Measurements from ENCODE around the gene MCTP1. TPM values are rescaled to one million over a fixed set of nuclear protein-coding genes. Genes with fewer than 3 reads are reported as not detected.
A peak's percentile ranks its signal among the peaks of the same experiment; 100 is the strongest.

MCTP1 gene
- total and polyA plus RNA-seq, 2 of the 8 experiments (the other 6 are each of a cell fraction or from before 2014, with no cell fraction given): 0.56 to 3.4 TPM

DNA sequence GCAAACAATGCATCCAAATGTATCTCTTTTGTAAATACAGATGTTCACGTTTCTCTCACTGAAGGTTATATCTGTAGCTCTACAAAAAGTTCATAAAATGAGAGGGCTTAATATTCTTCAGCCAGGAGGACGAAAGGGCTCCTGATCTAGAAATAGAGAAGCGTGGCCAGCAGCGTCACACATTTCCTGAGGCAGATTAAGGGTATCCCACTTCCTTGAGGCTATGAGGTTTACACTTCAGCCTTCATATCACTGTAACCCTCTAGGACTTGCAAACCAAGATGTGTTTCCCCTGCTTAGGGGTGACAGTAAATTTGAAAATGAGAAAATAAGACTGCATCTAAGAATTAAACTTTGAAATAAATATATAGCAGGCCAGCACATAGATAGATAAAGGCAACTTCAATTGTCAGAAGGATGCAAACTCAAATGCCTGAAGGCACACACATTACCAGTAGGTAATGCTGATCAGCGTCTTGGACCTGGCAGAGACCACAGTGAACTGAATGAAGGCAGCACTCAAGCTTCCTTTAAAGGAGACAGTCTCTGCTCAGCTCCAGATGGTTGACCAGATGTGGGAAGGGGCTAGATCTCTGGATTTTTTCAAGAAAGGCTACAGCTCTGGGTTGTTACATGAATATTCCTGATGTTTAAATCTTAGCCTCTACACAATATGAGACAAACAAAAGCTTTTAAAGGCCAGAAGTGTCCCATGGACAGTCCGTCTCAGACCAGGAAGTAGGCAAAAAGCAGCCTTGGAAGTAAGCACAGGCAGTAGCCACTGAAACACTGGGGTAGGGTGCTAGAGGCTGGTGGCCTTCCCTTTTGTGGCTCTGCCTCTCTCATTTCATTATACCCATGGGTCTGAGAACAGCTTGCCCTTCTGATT lies 197.7 kb downstream of the MCTP1 start:
- Histone ChIP-seq H3K4ac (replicated peaks; ENCODE audit: insufficient read length, low read depth, low read length) (no peak overlapping the region), H4K20me1 (replicated peaks in 1 of 2; ENCODE audit: control insufficient read depth in 1 of 2, insufficient read depth in 2 of 2, low read length in 2 of 2) (no peaks in the 10 kb centered on the region), H2BK120ac (replicated peaks; ENCODE audit: low read depth, low read length) (no peak overlapping the region), H3K4me3 (ENCODE audit: extremely low read depth in 1 of 4, insufficient read depth in 2 of 4, low read depth in 3 of 4, low read length in 4 of 4) (no peak overlapping the region), H3K4me1 (replicated peaks in 1 of 4; ENCODE audit: control insufficient read depth in 3 of 4, insufficient read depth in 4 of 4, low read length in 3 of 4) (no peaks in the 10 kb centered on the region; a peak in 1 of 7 replicates), H3K9ac (replicated peaks in 1 of 4; ENCODE audit: extremely low read depth in 1 of 4, low read depth in 3 of 4, low read length in 3 of 4) (no peak overlapping the region), H3K36me3 (ENCODE audit: control insufficient read depth in 2 of 4, insufficient read depth in 4 of 4, low read length in 3 of 4) (no peaks in the 10 kb centered on the region), H2AFZ (ENCODE audit: low read length) (0 out of 2 replicates have a peak overlapping the region, but pooled peaks have one; percentile 6), H2BK20ac (ENCODE audit: low read length) (no peak overlapping the region), H3K18ac (ENCODE audit: extremely low read depth, low read length) (no peak overlapping the region), H3K4me2 (ENCODE audit: insufficient read depth in 1 of 2, low read depth in 2 of 2, low read length in 2 of 2) (no peak overlapping the region), H3K23me2 (ENCODE audit: low read depth, low read length) (no peaks in the 10 kb centered on the region; the same call in 1 of the 2 replicates), H3K27me3 (replicated peaks in 1 of 4; ENCODE audit: control insufficient read depth in 3 of 4, extremely low read depth in 1 of 4, insufficient read depth in 3 of 4, low read length in 3 of 4) (no peaks in the 10 kb centered on the region; a peak in 1 of 7 replicates), H3K79me2 (ENCODE audit: control insufficient read depth in 1 of 2, insufficient read depth in 2 of 2, low read length in 2 of 2) (no peaks in the 10 kb centered on the region), H3K79me1 (ENCODE audit: low read depth, low read length) (no peaks in the 10 kb centered on the region), H3K9me3 (ENCODE audit: insufficient read depth in 2 of 2, low read depth in 1 of 2, low read length in 1 of 2) (no peaks in the 10 kb centered on the region), H3K56ac (replicated peaks; ENCODE audit: insufficient read length, low read depth, low read length) (no peak overlapping the region), H4K5ac (ENCODE audit: insufficient read length, low read depth, low read length) (no peak overlapping the region), H4K91ac (replicated peaks; ENCODE audit: insufficient read length, low read length) (no peak overlapping the region), H2AK5ac (ENCODE audit: low read depth, low read length) (no peak overlapping the region), H3K27ac (ENCODE audit: low read depth, low read length) (no peak overlapping the region), H3K14ac (ENCODE audit: insufficient read length) (no peak overlapping the region), H2BK12ac (ENCODE audit: low read depth, low read length) (0 out of 2 replicates have a peak overlapping the region, but pooled peaks have one; percentile 22), H2BK15ac (ENCODE audit: low read length) (peak overlapping the region; percentile 22; the same call in 1 of the 2 replicates), H3K23ac (ENCODE audit: insufficient read length) (no peak overlapping the region), H4K8ac (ENCODE audit: extremely low read depth, insufficient read depth, low read length) (no peak overlapping the region), H2BK5ac (ENCODE audit: low read depth, low read length) (no peak overlapping the region)
- TF ChIP-seq KDM5A (IDR thresholded peaks at IDR 0.05; ENCODE audit: low read length) (no peak), SIRT6 (IDR thresholded peaks at IDR 0.05; ENCODE audit: low read length) (no peak), NANOG (IDR thresholded peaks at IDR 0.05; ENCODE audit: insufficient read depth, low read depth, low read length, poor library complexity, severe bottlenecking) (no peak), TEAD4 (IDR thresholded peaks at IDR 0.05; ENCODE audit: low read depth, low read length) (no peak), RNF2 (IDR thresholded peaks at IDR 0.05; ENCODE audit: borderline replicate concordance, low read depth, low read length, missing control alignments, poor library complexity, severe bottlenecking) (no peak), RFX5 (IDR thresholded peaks at IDR 0.05; ENCODE audit: borderline replicate concordance, low read depth, low read length) (no peak), RXRA (IDR thresholded peaks at IDR 0.05; ENCODE audit: insufficient read depth, low read depth, low read length) (no peak), KDM1A (IDR thresholded peaks at IDR 0.05; ENCODE audit: borderline replicate concordance, low read length) (no peak), MAFK (IDR thresholded peaks at IDR 0.05; ENCODE audit: low read depth, low read length) (no peak), TCF12 (IDR thresholded peaks at IDR 0.05; ENCODE audit: low read depth, low read length) (no peak), EGR1 (IDR thresholded peaks at IDR 0.05; ENCODE audit: borderline replicate concordance, low read depth, low read length) (no peak), MAX (IDR thresholded peaks at IDR 0.05) (no peak)
- 88% methylated on average over 6 of the region's 6 CpGs; no CpG with 5 or more reads in 1 of the 2 experiments for WGBS, 2 experiments (ENCODE audit: extremely low coverage in 1 of 2, insufficient coverage in 1 of 2, insufficient read length in 1 of 2, insufficient replicate concordance in 2 of 2, low coverage in 1 of 2, low lambda C conversion rate in 2 of 2, missing lambda C conversion rate in 1 of 2)
- FAIRE-seq: no peak
- no peak for DNase-seq (ENCODE audit: low read depth in 1 of 2, low spot score in 2 of 2)
- POLR2A ChIA-PET (ENCODE audit: partially characterized antibody): no interaction called here
- CTCF ChIA-PET (ENCODE audit: partially characterized antibody): interaction anchor here (0.6 to 1.0 kb wide), 2 partner anchors 91 to 476 kb away, joined by 3 to 4 read pairs; no protein-coding TSS in a partner anchor

Measured in H1 (cell line).